Measurements from ENCODE around the gene CDSN.

The CDSN gene

GRCh38 chr6:31107052-31107451 lies 13.2 kb downstream of the CDSN start:
- DNase-seq (ENCODE audit: low read depth): no peak

GRCh38 chr6:31103136-31103535 lies 17.1 kb downstream of the CDSN start:
- no peak for DNase-seq (ENCODE audit: low read depth)
- H3K4me3 ChIP-seq (ENCODE audit: low read length): no peak overlapping the region
- no peak for TF ChIP-seq CTCF (IDR thresholded peaks at IDR 0.05; ENCODE audit: insufficient read depth, low read depth, low read length, missing control alignments)

More at GRCh38 chr6:31107052-31107451, 13.2 kb downstream of the CDSN start:
- TF ChIP-seq CTCF (IDR thresholded peaks at IDR 0.05; ENCODE audit: insufficient read depth, low read depth, low read length, missing control alignments): no peak
- H3K4me3 ChIP-seq (ENCODE audit: low read length): no peak overlapping the region

- no peak for DNase-seq (ENCODE audit: low read depth)
- H3K4me3 ChIP-seq (ENCODE audit: low read length): no peak overlapping the region
- TF ChIP-seq CTCF (IDR thresholded peaks at IDR 0.05; ENCODE audit: insufficient read depth, low read depth, low read length, missing control alignments): no peak
These were observed 21.8 kb downstream of the CDSN start for GRCh38 chr6:31098449-31098938.

- DNase-seq (ENCODE audit: low read depth): no peak
- no peak for TF ChIP-seq CTCF (IDR thresholded peaks at IDR 0.05; ENCODE audit: insufficient read depth, low read depth, low read length, missing control alignments)
- H3K4me3 ChIP-seq (ENCODE audit: low read length): no peak overlapping the region
These were observed 23.6 kb downstream of the CDSN start for GRCh38 chr6:31096656-31097055.

GRCh38 chr6:31096215-31096614 lies 24.0 kb downstream of the CDSN start:
- TF ChIP-seq CTCF (IDR thresholded peaks at IDR 0.05; ENCODE audit: insufficient read depth, low read depth, low read length, missing control alignments): no peak
- no peak overlapping the region for H3K4me3 ChIP-seq (ENCODE audit: low read length)
- DNase-seq (ENCODE audit: low read depth): no peak

- no peak overlapping the region for H3K4me3 ChIP-seq (ENCODE audit: low read length)
- peak; percentile 33 for DNase-seq (ENCODE audit: low read depth)
- no peak for TF ChIP-seq CTCF (IDR thresholded peaks at IDR 0.05; ENCODE audit: insufficient read depth, low read depth, low read length, missing control alignments)
These were observed 25.8 kb downstream of the CDSN start for GRCh38 chr6:31094389-31094881.

GRCh38 chr6:31092769-31093505 lies 27.3 kb downstream of the CDSN start:
- no peak for TF ChIP-seq CTCF (IDR thresholded peaks at IDR 0.05; ENCODE audit: insufficient read depth, low read depth, low read length, missing control alignments)
- no peak for DNase-seq (ENCODE audit: low read depth)
- H3K4me3 ChIP-seq (ENCODE audit: low read length): no peak overlapping the region

Data from epithelial cell of esophagus (primary cell).